ENCODE measurements around the gene ZNF319. TPM values are rescaled to one million over a fixed set of nuclear protein-coding genes. Genes with fewer than 3 reads are reported as not detected.

ZNF319 gene
- total RNA-seq, 5 donors from 2014 or later (not counting 1 experiment from before 2014, with no cell fraction given): 14.9 to 25.4 (median 20.4) TPM

DNA sequence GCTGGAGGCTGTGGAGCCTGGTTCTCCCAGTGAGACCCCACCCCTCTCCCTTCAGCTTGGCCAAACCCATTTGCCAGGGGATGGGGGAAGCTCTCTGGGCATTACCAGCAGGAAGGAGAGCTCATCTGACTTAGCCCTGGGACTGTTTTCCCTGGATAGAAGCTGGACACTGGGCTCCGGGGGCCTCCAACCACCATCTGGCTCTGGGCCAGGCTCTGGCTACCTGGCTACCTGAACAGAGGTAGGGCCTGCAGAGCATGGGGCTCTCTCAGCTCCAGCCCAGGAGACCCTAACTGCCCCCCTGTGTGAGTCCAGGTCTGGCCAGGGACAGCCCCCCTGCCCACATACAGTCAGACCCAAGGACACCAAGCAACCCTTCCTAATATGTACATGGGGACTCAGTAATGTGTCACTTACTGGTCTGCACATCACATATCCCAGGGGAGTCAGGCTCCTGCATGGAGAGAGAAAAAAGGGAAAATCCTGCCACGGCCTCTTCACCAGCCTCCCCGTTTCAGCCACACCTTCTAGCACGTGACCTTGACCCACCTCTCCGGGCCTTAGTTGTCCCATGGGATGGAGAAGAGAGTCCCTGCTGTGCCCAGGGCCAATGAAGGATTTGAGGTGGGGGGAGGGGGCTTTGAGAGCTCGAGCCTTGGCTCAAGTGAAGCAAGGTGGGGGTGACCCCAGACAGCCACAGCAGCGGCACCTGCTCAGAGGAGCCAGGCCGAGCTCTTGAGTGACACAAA, 43.4 kb downstream of the ZNF319 start:
- H3K27me3 ChIP-seq (replicated peaks in 1 of 2; ENCODE audit: control insufficient read depth in 2 of 2, extremely low read depth in 1 of 2, insufficient read depth in 2 of 2, low read length in 1 of 2): peaks cover 0 to 23% of the 10 kb centered on the region in 2 experiments
- H3K4me3 ChIP-seq (ENCODE audit: control insufficient read depth in 1 of 2, extremely low read depth in 1 of 2, low read length in 1 of 2): no peak overlapping the region
- CTCF ChIA-PET: interaction anchor here in 1 of 2 donors (0.5 kb wide), 1 partner anchor 1026 kb away, joined by 3 read pairs; no protein-coding TSS in a partner anchor
- no peak for ATAC-seq (replicated peaks in 1 of 4)
- Mint-ChIP-seq H3K4me3 (no peak overlapping the region), H3K4me1 (no peaks in the 10 kb centered on the region), H3K36me3 (no peaks in the 10 kb centered on the region), H3K27me3 (peaks cover 0 to 4% of the 10 kb centered on the region in 2 donors), H3K9me3 (no peaks in the 10 kb centered on the region), H3K27ac (no peak overlapping the region)
- WGBS (ENCODE audit: insufficient coverage): 62% methylated on average over 2 of the region's 8 CpGs
- DNase-seq: no peak
- no peaks in the 10 kb centered on the region for H3K9me3 ChIP-seq
- POLR2A ChIA-PET: no interaction called here
- H3K36me3 ChIP-seq (ENCODE audit: control insufficient read depth in 2 of 2, extremely low read depth in 1 of 2, insufficient read depth in 1 of 2, low read length in 1 of 2): no peaks in the 10 kb centered on the region
- H3K4me1 ChIP-seq (ENCODE audit: control insufficient read depth in 1 of 2, extremely low read depth in 1 of 2, insufficient read depth in 2 of 2, low read length in 2 of 2): no peaks in the 10 kb centered on the region
- H3K27ac ChIP-seq (ENCODE audit: low read length): no peak overlapping the region

GRCh38 chr16:57956270-57956808, 44.1 kb downstream of the ZNF319 start:
- WGBS (ENCODE audit: insufficient coverage): 80% methylated on average over 5 of the region's 8 CpGs
- H3K4me3 ChIP-seq (ENCODE audit: control insufficient read depth in 1 of 2, extremely low read depth in 1 of 2, low read length in 1 of 2): no peak overlapping the region
- H3K27me3 ChIP-seq (replicated peaks in 1 of 2; ENCODE audit: control insufficient read depth in 2 of 2, extremely low read depth in 1 of 2, insufficient read depth in 2 of 2, low read length in 1 of 2): peaks cover 0 to 23% of the 10 kb centered on the region in 2 experiments
- ChIA-PET CTCF (interaction anchor here in 1 of 2 donors (0.5 kb wide), 1 partner anchor 1026 kb away, joined by 3 read pairs; no protein-coding TSS in a partner anchor), POLR2A (no interaction called here)
- ATAC-seq (replicated peaks in 1 of 4): no peak
- no peaks in the 10 kb centered on the region for H3K4me1 ChIP-seq (ENCODE audit: control insufficient read depth in 1 of 2, extremely low read depth in 1 of 2, insufficient read depth in 2 of 2, low read length in 2 of 2)
- no peaks in the 10 kb centered on the region for H3K9me3 ChIP-seq
- no peaks in the 10 kb centered on the region for H3K4me1 Mint-ChIP-seq
- no peaks in the 10 kb centered on the region for H3K36me3 ChIP-seq (ENCODE audit: control insufficient read depth in 2 of 2, extremely low read depth in 1 of 2, insufficient read depth in 1 of 2, low read length in 1 of 2)
- no peak for DNase-seq
- no peak overlapping the region for H3K27ac Mint-ChIP-seq
- H3K27ac ChIP-seq (ENCODE audit: low read length): no peak overlapping the region
- no peaks in the 10 kb centered on the region for H3K9me3 Mint-ChIP-seq
- H3K4me3 Mint-ChIP-seq: no peak overlapping the region
- H3K36me3 Mint-ChIP-seq: no peaks in the 10 kb centered on the region
- peaks cover 4% of the 10 kb centered on the region in 2 donors for H3K27me3 Mint-ChIP-seq

DNA sequence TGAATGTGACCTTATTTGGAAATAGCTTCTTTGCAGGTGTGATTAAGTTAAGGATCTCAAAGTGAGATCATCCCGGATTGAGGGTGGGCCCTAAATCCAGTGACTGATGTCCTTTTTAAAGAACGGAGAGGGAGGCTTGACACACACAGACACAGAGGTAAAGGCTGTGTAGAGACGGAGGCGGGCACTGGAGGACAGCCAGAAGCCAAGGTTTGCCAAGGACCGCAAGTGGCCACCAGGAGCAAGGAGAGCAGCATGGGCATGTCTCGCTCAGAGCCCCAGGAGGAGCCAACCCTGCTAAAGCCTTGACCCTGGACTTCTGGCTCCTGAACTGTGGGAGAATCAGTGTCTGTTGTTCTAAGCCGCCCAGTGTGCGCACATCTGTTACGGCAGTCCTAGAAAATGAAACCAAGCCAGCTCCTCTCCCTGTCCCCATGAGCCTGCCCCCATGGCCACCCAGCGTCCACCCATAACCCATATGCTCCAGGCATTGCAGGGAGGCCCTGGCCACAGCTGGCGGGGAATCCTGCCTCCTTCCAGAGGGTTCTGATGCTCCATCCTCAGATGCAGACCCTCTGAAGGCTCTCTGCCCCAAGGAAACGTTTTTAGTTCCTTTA, 44.8 kb downstream of the ZNF319 start:
- no peak overlapping the region for H3K27ac Mint-ChIP-seq
- DNase-seq (no peak), ATAC-seq (replicated peaks in 1 of 4) (no peak)
- ChIA-PET POLR2A (no interaction called here), CTCF (no interaction called here)
- H3K4me3 ChIP-seq (ENCODE audit: control insufficient read depth in 1 of 2, extremely low read depth in 1 of 2, low read length in 1 of 2): no peak overlapping the region
- no peak overlapping the region for H3K4me3 Mint-ChIP-seq
- H3K27ac ChIP-seq (ENCODE audit: low read length): no peak overlapping the region
- H3K9me3 Mint-ChIP-seq: no peaks in the 10 kb centered on the region
- H3K27me3 ChIP-seq (replicated peaks in 1 of 2; ENCODE audit: control insufficient read depth in 2 of 2, extremely low read depth in 1 of 2, insufficient read depth in 2 of 2, low read length in 1 of 2): peaks cover 0 to 25% of the 10 kb centered on the region in 2 experiments
- H3K4me1 ChIP-seq (ENCODE audit: control insufficient read depth in 1 of 2, extremely low read depth in 1 of 2, insufficient read depth in 2 of 2, low read length in 2 of 2): no peaks in the 10 kb centered on the region
- H3K36me3 ChIP-seq (ENCODE audit: control insufficient read depth in 2 of 2, extremely low read depth in 1 of 2, insufficient read depth in 1 of 2, low read length in 1 of 2): no peaks in the 10 kb centered on the region
- peaks cover 4% of the 10 kb centered on the region in 2 donors for H3K27me3 Mint-ChIP-seq
- WGBS (ENCODE audit: insufficient coverage): 81% methylated on average over 11 of the region's 12 CpGs
- no peaks in the 10 kb centered on the region for H3K4me1 Mint-ChIP-seq
- H3K9me3 ChIP-seq: no peaks in the 10 kb centered on the region
- no peaks in the 10 kb centered on the region for H3K36me3 Mint-ChIP-seq

DNA sequence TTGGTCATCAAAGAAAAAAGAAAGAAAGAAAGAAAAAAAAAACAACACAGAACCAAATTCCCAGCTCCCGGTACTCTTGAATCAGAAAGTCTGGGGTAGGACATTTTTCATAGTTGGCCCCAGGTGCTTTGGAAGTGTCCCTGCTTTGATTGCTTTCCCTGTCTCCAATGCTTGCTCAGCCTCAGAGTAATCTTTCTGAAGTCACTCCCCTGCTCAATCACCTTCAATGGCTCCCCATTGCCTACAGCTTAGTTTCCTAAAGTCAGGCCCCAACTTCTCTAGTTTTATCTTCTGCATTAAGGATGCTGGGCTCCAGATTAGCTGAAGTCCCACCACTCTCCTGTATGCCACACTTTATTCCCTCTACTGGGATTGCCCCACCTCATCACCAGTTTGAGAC, 46.6 kb downstream of the ZNF319 start:
- H3K27me3 Mint-ChIP-seq: peaks cover 0 to 9% of the 10 kb centered on the region in 2 donors
- Histone ChIP-seq H3K36me3 (ENCODE audit: control insufficient read depth in 2 of 2, extremely low read depth in 1 of 2, insufficient read depth in 1 of 2, low read length in 1 of 2) (no peaks in the 10 kb centered on the region), H3K27ac (ENCODE audit: low read length) (no peak overlapping the region), H3K4me3 (ENCODE audit: control insufficient read depth in 1 of 2, extremely low read depth in 1 of 2, low read length in 1 of 2) (no peak overlapping the region), H3K9me3 (no peaks in the 10 kb centered on the region), H3K4me1 (ENCODE audit: control insufficient read depth in 1 of 2, extremely low read depth in 1 of 2, insufficient read depth in 2 of 2, low read length in 2 of 2) (no peaks in the 10 kb centered on the region), H3K27me3 (replicated peaks in 1 of 2; ENCODE audit: control insufficient read depth in 2 of 2, extremely low read depth in 1 of 2, insufficient read depth in 2 of 2, low read length in 1 of 2) (peaks cover 0 to 22% of the 10 kb centered on the region in 2 experiments)
- no peak overlapping the region for H3K4me3 Mint-ChIP-seq
- no peaks in the 10 kb centered on the region for H3K9me3 Mint-ChIP-seq
- CTCF ChIA-PET: interaction anchor here in 1 of 2 donors (0.6 kb wide), 1 partner anchor 9 kb away, joined by 9 read pairs; no protein-coding TSS in a partner anchor
- no peaks in the 10 kb centered on the region for H3K36me3 Mint-ChIP-seq
- DNase-seq (no peak), ATAC-seq (replicated peaks in 1 of 4) (no peak)
- H3K4me1 Mint-ChIP-seq: no peaks in the 10 kb centered on the region
- H3K27ac Mint-ChIP-seq: no peak overlapping the region
- POLR2A ChIA-PET: no interaction called here
- no CpG with 5 or more reads among the region's 1 CpG for WGBS (ENCODE audit: insufficient coverage)

DNA sequence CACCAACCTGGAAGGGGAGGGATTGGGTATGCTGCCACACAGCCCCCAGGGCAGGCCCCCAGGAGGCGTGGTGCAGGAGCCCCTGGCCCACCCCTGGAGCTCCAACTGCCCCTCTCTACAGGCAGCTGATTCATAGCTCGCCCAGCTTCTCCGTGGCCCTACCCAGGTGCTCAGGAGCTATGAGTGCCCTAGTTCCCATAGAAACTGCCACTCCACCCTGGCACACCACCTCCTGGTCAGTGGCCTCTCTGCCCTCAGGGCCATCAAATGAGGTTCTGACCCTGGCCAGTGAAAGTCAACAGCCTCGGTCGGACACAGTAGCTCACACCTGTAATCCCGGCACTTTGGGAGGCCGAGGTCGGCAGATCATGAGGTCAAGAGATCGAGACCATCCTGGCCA, 47.6 kb downstream of the ZNF319 start:
- POLR2A ChIA-PET: no interaction called here

DNA sequence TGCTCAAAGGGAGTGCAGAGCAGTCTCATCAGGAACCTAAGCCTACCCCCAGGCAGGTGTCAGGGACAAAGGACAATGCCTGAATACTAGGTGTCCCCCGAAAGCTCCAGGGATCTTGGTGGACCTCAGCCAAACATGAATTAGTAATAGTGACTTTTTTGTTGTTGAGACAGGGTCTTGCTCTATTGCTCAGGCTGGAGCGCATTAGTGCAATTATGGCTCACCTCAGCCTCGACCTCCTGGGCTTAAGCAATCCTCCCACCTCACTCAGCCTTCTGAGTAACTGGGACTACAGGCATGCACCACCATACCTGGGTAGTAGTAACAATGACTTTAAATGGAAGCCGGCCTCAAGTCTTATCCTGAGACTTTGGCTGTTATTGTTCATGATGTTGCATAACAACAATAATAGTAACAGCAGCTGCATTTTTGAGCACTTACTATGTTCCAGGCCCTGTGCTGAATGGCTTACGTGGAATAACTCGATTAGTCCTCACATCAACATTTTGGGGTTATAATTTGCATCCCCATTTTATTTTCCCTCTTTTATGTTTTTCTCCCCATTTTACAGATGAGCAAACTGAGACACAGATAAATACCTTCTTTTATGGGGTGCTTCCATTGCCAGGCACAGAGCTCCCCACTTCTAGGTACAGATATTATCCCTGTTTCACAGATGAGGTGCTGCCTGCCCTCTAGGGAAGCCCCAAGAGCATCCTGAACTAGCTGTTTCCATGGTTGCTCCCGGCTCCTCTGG, 49.1 kb downstream of the ZNF319 start:
- H3K9me3 ChIP-seq: no peaks in the 10 kb centered on the region
- H3K27me3 Mint-ChIP-seq: peaks cover 0 to 9% of the 10 kb centered on the region in 2 donors
- no peak overlapping the region for H3K27ac Mint-ChIP-seq
- H3K4me3 Mint-ChIP-seq: no peak overlapping the region
- H3K4me1 Mint-ChIP-seq: no peaks in the 10 kb centered on the region
- no peak for ATAC-seq (replicated peaks in 1 of 4)
- no peaks in the 10 kb centered on the region for H3K9me3 Mint-ChIP-seq
- 91% methylated on average over 4 of the region's 7 CpGs for WGBS (ENCODE audit: insufficient coverage)
- no peaks in the 10 kb centered on the region for H3K36me3 ChIP-seq (ENCODE audit: control insufficient read depth in 2 of 2, extremely low read depth in 1 of 2, insufficient read depth in 1 of 2, low read length in 1 of 2)
- no peak for DNase-seq
- no peak overlapping the region for H3K4me3 ChIP-seq (ENCODE audit: control insufficient read depth in 1 of 2, extremely low read depth in 1 of 2, low read length in 1 of 2)
- H3K27me3 ChIP-seq (replicated peaks in 1 of 2; ENCODE audit: control insufficient read depth in 2 of 2, extremely low read depth in 1 of 2, insufficient read depth in 2 of 2, low read length in 1 of 2): peaks cover 0 to 11% of the 10 kb centered on the region in 2 experiments
- no peaks in the 10 kb centered on the region for H3K4me1 ChIP-seq (ENCODE audit: control insufficient read depth in 1 of 2, extremely low read depth in 1 of 2, insufficient read depth in 2 of 2, low read length in 2 of 2)
- H3K27ac ChIP-seq (ENCODE audit: low read length): no peak overlapping the region
- ChIA-PET POLR2A (no interaction called here), CTCF (no interaction called here)
- H3K36me3 Mint-ChIP-seq: no peaks in the 10 kb centered on the region

More for the DNA sequence above, 47.6 kb downstream of the ZNF319 start:
- no peak overlapping the region for H3K27ac Mint-ChIP-seq
- Histone ChIP-seq H3K4me3 (ENCODE audit: control insufficient read depth in 1 of 2, extremely low read depth in 1 of 2, low read length in 1 of 2) (no peak overlapping the region), H3K36me3 (ENCODE audit: control insufficient read depth in 2 of 2, extremely low read depth in 1 of 2, insufficient read depth in 1 of 2, low read length in 1 of 2) (no peaks in the 10 kb centered on the region), H3K9me3 (no peaks in the 10 kb centered on the region), H3K4me1 (ENCODE audit: control insufficient read depth in 1 of 2, extremely low read depth in 1 of 2, insufficient read depth in 2 of 2, low read length in 2 of 2) (no peaks in the 10 kb centered on the region), H3K27ac (ENCODE audit: low read length) (no peak overlapping the region), H3K27me3 (replicated peaks in 1 of 2; ENCODE audit: control insufficient read depth in 2 of 2, extremely low read depth in 1 of 2, insufficient read depth in 2 of 2, low read length in 1 of 2) (peaks cover 0 to 17% of the 10 kb centered on the region in 2 experiments)
- H3K36me3 Mint-ChIP-seq: no peaks in the 10 kb centered on the region
- H3K27me3 Mint-ChIP-seq: peaks cover 0 to 9% of the 10 kb centered on the region in 2 donors
- WGBS (ENCODE audit: insufficient coverage): 91% methylated on average over 4 of the region's 9 CpGs
- H3K4me3 Mint-ChIP-seq: no peak overlapping the region
- H3K4me1 Mint-ChIP-seq: no peaks in the 10 kb centered on the region
- ATAC-seq (replicated peaks in 1 of 4) (no peak), DNase-seq (no peak)
- CTCF ChIA-PET: no interaction called here
- no peaks in the 10 kb centered on the region for H3K9me3 Mint-ChIP-seq

All from T-cell (primary cell).